CD1c-positive myeloid dendritic cell (primary cell): ENCODE data around the gene REXO4.

ENCODE experiments used
- DNase-seq: peaks from one replicate; pipeline ENCODE4 v3.0.0-alpha.2; 2016; ENCODE audit errors: extremely low spot score

Gene REXO4

DNA sequence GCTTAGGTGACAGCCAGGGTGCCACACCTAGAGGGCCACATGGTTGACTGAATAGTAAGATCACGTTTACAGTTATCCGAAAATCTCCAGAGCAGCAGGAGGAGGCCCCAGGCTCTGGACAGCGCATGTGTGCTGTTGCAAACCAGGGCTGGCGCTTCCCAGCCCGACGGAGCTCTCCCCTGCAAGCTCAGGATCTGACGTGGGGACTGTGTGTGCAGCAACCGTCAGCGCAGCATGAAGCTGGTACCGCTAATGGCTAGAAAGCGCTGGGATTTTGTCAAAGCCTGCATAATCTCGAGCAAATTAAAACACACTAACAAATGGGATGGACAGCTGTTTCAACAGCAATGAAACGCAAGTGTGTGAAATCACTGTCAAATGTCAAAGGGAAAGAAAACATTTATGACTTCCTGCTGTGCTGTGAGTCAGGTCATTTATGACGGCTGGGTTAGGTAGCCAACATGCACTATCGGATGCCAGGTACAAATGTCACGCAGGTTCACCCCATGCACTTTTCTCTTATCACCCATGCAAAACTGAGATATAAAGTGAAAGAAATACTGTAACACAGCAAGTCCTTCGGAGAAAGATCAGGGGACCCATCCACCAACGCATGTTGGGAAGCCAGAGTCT lies 49.4 kb downstream of the REXO4 start:
- no peak for DNase-seq

GRCh38 chr9:133367778-133368177 lies 50.0 kb downstream of the REXO4 start:
- no peak for DNase-seq

- DNase-seq: no peak
Measured at GRCh38 chr9:133367221-133367620, 50.6 kb downstream of the REXO4 start.

DNA sequence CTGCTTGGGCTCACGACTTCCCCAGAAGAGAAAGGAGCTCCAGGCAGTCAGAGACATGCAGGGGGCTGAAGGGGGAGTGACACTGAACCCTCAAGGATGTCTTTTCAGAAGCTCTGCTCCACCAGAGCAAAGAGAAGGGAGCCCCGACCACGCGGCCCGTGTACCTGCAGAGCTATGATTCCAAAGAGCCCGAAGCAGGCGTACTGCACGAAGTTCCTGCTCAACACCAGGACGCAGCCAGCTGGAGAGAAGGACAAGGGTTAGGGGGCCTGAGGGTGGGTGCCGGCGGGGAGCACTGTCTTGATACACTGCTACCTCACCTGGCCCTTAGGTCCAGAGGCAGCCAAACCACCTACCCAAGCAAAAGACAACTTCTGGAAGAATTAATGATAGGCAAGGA lies 51.4 kb downstream of the REXO4 start:
- no peak for DNase-seq

- DNase-seq: no peak
Measured at GRCh38 chr9:133362359-133363044, 55.3 kb downstream of the REXO4 start.

- no peak for DNase-seq
Measured at GRCh38 chr9:133361507-133362092, 56.2 kb downstream of the REXO4 start.

- no peak for DNase-seq
Measured at GRCh38 chr9:133360400-133361393, 57.1 kb downstream of the REXO4 start.

- DNase-seq: no peak
Measured at GRCh38 chr9:133359399-133360175, 58.2 kb downstream of the REXO4 start.

- no peak for DNase-seq
Measured at GRCh38 chr9:133357656-133358055, 60.2 kb downstream of the REXO4 start.

DNA sequence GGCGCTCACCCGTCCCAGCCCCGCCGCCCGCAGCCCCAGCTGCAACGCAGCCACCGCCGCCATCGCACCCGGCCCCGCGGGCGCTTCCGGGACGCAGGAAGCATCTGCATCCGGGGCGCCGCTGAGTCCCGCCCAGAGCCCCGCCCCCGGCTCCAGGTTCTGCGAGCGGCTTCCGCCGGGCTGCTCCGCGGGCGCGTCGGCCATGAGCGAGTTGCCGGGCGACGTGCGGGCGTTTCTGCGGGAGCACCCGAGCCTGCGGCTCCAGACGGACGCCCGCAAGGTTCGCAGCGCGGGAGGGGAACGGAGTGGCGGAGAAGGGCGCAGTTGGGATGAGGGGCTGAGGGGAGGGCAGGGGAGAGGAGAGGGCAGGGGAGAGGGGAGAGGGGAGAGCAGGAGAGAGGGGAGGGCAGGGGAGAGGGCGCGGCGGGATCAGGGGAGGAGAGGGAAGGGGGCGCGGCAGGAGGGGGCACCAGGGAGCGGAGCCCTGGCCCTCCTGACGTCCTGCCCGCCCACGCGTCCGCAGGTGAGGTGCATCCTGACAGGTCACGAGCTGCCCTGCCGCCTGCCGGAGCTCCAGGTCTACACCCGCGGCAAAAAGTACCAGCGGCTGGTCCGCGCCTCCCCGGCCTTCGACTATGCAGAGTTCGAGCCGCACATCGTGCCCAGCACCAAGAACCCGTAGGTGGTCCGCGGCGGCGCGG lies 61.3 kb downstream of the REXO4 start, which contains the start of the genes SURF1 and SURF2:
SURF1 (minus strand) TSS at position 97 of the 701 bp plus-strand sequence; CDS start at position 63, 34 bp downstream.
SURF2 (plus strand) TSS at position 160 of the 701 bp plus-strand sequence; CDS start at position 203, 43 bp downstream.
- DNase-seq: peak; percentile 95
